Measurements from ENCODE around the gene TRIP6. TPM values are rescaled to one million over a fixed set of nuclear protein-coding genes. Genes with fewer than 3 reads are reported as not detected.
A peak's percentile ranks its signal among the peaks of the same experiment; 100 is the strongest.

The TRIP6 gene
- total RNA-seq, 1 experiment from 2014 or later, result 75.5 TPM

DNA sequence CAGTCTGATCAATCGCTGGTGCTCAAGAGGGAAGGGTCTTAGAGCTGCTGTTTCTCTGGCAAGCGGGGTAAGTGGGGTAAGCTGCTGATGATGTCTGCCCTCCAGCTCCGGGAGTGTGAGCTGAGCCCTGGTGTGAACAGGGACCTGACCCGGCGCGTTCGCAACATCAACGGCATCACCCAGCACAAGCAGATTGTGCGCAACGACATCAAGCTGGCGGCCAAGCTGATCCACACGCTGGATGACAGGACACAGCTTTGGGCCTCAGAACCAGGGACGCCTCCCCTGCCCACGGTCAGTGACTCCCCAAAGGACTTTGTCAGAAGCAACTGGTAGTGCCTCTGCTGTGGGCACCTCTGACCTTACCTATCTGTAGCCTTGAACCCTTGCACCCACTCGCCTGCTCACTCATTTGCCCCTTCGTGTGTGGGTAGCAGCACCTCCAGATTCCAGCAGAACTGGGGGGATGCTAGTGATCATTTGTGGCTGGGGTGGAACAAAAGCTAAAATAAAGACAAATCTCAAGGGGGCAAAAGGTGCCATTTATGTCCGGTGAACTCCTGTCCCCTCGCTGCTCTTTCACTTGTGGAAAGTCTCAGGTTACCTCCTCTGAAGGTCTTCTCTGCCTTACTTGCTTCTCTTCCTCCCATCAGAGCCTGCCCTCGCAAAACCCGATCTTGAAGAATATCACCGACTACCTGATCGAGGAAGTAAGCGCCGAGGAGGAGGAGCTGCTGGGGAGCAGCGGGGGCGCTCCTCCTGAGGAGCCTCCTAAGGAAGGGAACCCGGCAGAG, 19.2 kb downstream of the TRIP6 start:
- ChIA-PET CTCF (no interaction called here), POLR2A (interaction anchor here (0.5 to 1.6 kb wide), 2 partner anchors 11 to 747 kb away, joined by 3 to 18 read pairs; partner anchors contain the start of gene SRRT)
- H3K4me1 Mint-ChIP-seq (ENCODE audit: low read depth, unreplicated experiment), result peaks cover 56% of the 10 kb centered on the region
- H3K4me3 Mint-ChIP-seq (ENCODE audit: unreplicated experiment), result no peak overlapping the region
- BruUV-seq (replicated peaks), result no TSS peak
- no peaks in the 10 kb centered on the region for H3K9me3 ChIP-seq
- no peak for DNase-seq
- H3K9me3 Mint-ChIP-seq (ENCODE audit: unreplicated experiment), result no peaks in the 10 kb centered on the region
- no peaks in the 10 kb centered on the region for H3K27me3 Mint-ChIP-seq (ENCODE audit: insufficient read depth, unreplicated experiment)
- H3K36me3 ChIP-seq (ENCODE audit: control insufficient read depth, insufficient read depth, low read length), result peaks cover 6% of the 10 kb centered on the region
- peaks cover 20% of the 10 kb centered on the region for H3K4me1 ChIP-seq
- no peaks in the 10 kb centered on the region for H3K27me3 ChIP-seq (replicated peaks; ENCODE audit: control insufficient read depth, insufficient read depth, low read length)
- no peak for TF ChIP-seq CTCF (IDR thresholded peaks at IDR 0.05; ENCODE audit: insufficient read depth in 1 of 2, low read depth in 1 of 2, low read length in 1 of 2, severe bottlenecking in 1 of 2, unreplicated experiment in 1 of 2)
- H3K4me3 ChIP-seq (ENCODE audit: low read depth, low read length), result no peak overlapping the region
- peaks cover 91% of the 10 kb centered on the region for H3K36me3 Mint-ChIP-seq (ENCODE audit: insufficient read depth, unreplicated experiment)
- H3K27ac Mint-ChIP-seq (ENCODE audit: unreplicated experiment), result peak overlapping the region; percentile 31
- intact Hi-C loops (cut with micrococcal nuclease; ENCODE audit: unreplicated experiment), result no loop called here

DNA sequence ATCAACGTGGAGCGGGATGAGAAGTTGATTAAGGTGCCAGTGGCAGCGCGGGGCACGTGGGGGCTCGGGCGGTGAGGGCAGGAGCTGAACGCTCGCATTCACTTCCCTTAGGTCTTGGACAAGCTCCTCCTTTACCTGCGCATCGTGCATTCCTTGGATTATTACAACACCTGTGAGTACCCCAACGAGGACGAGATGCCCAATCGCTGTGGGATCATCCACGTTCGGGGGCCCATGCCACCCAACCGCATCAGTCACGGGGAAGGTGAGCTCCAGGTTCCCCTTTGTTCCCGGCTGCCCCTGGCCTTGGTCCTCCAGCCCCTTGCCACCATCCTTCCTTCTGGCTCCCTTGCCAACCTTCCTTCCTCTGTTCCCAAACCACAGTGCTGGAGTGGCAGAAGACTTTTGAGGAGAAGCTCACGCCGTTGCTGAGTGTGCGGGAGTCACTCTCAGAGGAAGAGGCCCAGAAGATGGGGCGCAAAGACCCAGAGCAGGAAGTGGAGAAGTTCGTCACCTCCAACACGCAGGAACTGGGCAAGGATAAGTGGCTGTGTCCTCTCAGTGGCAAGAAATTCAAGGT, 19.8 kb downstream of the TRIP6 start:
- Mint-ChIP-seq H3K36me3 (ENCODE audit: insufficient read depth, unreplicated experiment) (peaks cover 84% of the 10 kb centered on the region), H3K27me3 (ENCODE audit: insufficient read depth, unreplicated experiment) (no peaks in the 10 kb centered on the region), H3K4me3 (ENCODE audit: unreplicated experiment) (peak overlapping the region; percentile 88), H3K4me1 (ENCODE audit: low read depth, unreplicated experiment) (peaks cover 63% of the 10 kb centered on the region), H3K9me3 (ENCODE audit: unreplicated experiment) (no peaks in the 10 kb centered on the region), H3K27ac (ENCODE audit: unreplicated experiment) (peak overlapping the region; percentile 68)
- Histone ChIP-seq H3K4me1 (peaks cover 21% of the 10 kb centered on the region), H3K27me3 (replicated peaks; ENCODE audit: control insufficient read depth, insufficient read depth, low read length) (no peaks in the 10 kb centered on the region), H3K4me3 (ENCODE audit: low read depth, low read length) (no peak overlapping the region), H3K9me3 (no peaks in the 10 kb centered on the region), H3K36me3 (ENCODE audit: control insufficient read depth, insufficient read depth, low read length) (peaks cover 5% of the 10 kb centered on the region)
- BruUV-seq (replicated peaks), result no TSS peak
- ChIA-PET POLR2A (interaction anchor here (0.5 to 1.6 kb wide), 3 partner anchors 12 to 748 kb away, joined by 3 to 18 read pairs (median 3); partner anchors contain the start of genes POP7 and SRRT), CTCF (no interaction called here)
- no peak for DNase-seq
- intact Hi-C loops (cut with micrococcal nuclease; ENCODE audit: unreplicated experiment), result no loop called here
- TF ChIP-seq CTCF (IDR thresholded peaks at IDR 0.05; ENCODE audit: insufficient read depth in 1 of 2, low read depth in 1 of 2, low read length in 1 of 2, severe bottlenecking in 1 of 2, unreplicated experiment in 1 of 2), result no peak

DNA sequence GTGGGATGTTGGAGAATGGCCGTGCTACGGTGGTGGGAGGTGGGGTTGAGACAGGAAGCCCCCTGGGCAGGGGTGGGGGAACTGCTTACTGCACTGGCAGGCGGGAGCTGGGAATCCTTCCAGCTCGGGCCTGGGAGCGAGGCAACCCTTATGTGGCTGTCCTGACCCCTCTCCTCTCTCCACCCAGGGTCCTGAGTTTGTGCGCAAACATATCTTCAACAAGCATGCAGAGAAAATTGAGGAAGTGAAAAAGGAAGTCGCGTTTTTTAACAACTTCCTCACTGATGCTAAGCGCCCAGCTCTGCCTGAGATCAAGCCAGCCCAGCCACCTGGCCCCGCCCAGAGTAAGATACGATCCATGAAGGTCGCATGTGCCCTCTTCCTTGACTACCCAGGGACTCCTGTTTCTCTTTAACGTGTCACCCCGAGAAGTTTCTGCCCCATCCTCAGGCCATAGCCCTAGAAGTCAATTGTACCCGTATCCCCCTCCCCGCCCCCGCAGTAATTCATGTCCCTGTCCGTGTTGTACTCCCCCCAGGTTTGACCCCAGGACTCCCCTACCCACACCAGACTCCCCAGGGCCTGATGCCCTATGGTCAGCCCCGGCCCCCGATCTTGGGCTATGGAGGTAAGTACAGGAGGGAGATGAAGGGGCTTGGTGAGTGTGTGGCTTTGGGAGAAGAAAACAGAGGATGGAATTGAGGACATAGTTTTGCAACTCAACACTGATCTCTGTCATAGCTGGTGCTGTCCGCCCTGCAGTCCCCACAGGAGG, 20.5 kb downstream of the TRIP6 start:
- Histone ChIP-seq H3K4me3 (ENCODE audit: low read depth, low read length) (no peak overlapping the region), H3K9me3 (no peaks in the 10 kb centered on the region), H3K4me1 (peaks cover 21% of the 10 kb centered on the region), H3K36me3 (ENCODE audit: control insufficient read depth, insufficient read depth, low read length) (peaks cover 5% of the 10 kb centered on the region), H3K27me3 (replicated peaks; ENCODE audit: control insufficient read depth, insufficient read depth, low read length) (no peaks in the 10 kb centered on the region)
- no peaks in the 10 kb centered on the region for H3K9me3 Mint-ChIP-seq (ENCODE audit: unreplicated experiment)
- no peak for DNase-seq
- peaks cover 69% of the 10 kb centered on the region for H3K4me1 Mint-ChIP-seq (ENCODE audit: low read depth, unreplicated experiment)
- ChIA-PET CTCF (interaction anchor here (0.6 kb wide), 2 partner anchors 15 to 60 kb away, joined by 3 to 5 read pairs; partner anchors contain the start of gene EPHB4), POLR2A (interaction anchor here (0.6 to 1.6 kb wide), 3 partner anchors 13 to 182 kb away, joined by 3 to 18 read pairs (median 14); partner anchors contain the start of genes POP7 and SRRT)
- H3K27me3 Mint-ChIP-seq (ENCODE audit: insufficient read depth, unreplicated experiment), result no peaks in the 10 kb centered on the region
- intact Hi-C loops (cut with micrococcal nuclease; ENCODE audit: unreplicated experiment), result no loop called here
- no peak for TF ChIP-seq CTCF (IDR thresholded peaks at IDR 0.05; ENCODE audit: insufficient read depth in 1 of 2, low read depth in 1 of 2, low read length in 1 of 2, severe bottlenecking in 1 of 2, unreplicated experiment in 1 of 2)
- H3K36me3 Mint-ChIP-seq (ENCODE audit: insufficient read depth, unreplicated experiment), result peaks cover 78% of the 10 kb centered on the region
- peak overlapping the region; percentile 88 for H3K4me3 Mint-ChIP-seq (ENCODE audit: unreplicated experiment)
- BruUV-seq (replicated peaks), result TSS peak; percentile 66
- peak overlapping the region; percentile 68 for H3K27ac Mint-ChIP-seq (ENCODE audit: unreplicated experiment)
